ENCODE results near the gene ELAVL4.

The ELAVL4 gene

DNA sequence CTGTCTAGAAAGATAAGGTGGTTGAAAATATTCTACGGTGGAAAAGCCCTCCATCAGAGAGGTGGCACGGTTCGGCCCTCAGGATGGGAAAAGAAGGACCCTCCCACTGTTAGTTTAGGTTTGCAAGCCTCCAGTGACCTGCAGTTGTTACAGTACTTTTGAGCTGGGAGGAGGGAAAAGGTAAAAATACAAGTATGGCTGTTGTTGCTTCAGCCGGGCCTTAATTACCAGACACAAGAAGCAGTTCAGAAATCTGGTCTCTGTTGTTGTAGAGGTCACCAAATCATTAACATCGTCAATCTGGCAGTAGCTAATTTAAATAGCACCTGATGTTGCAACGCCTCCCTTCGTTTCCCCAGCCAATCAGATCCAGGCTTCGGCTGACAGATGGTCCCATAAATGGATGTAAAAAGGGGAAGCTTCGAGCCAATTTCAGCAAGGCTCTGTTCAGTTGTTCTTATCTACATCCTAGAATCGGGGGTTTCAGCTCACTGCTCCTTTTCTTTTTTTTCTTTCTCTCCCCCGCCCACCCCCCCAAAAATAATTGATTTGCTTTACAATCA, at the start of gene ELAVL4:
Gene ELAVL4 (plus strand): TSS at position 424 of the 563 bp plus-strand sequence. CDS start 270 bp downstream, outside the sequence.
- no peak for DNase-seq

DNA sequence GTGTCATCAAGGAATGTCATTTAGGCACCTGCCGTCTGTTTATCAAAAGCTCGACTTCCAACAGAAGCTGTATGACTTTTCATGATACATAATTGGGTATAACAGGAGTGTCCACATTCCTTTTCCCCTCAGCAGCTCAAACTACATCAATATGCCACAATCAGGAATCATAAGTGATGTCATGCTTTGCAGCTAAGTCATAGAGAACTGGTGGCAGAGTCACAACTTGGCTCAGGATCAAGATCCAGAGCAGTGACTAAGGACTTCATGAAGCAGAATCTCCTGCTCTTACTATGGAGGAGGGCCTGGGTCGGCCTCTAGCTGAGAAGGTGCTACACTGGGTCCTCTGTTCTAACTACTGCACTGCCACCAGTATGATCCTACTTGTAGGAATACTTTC, 48.4 kb upstream of the ELAVL4 start:
- no peak for DNase-seq

DNA sequence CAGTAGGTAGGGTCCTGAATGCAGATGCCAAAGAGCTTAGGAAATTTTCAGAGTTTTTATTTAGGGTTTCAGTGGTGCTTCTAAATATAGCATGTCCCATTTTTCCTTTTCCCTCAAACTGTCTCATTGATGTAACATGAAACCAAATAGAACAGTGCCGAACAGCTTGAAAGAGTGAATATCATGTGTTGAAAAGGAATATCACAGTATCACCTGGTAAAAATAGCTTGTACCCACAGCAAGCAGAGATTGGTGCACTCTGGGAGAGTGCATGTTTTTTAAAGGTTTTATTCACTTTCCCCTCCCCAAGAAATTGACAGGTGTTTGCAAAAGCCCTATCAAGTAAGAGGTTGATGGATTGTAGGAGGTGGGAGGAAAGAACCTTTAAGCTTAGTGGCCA, 41.9 kb upstream of the ELAVL4 start:
- no peak for DNase-seq

DNA sequence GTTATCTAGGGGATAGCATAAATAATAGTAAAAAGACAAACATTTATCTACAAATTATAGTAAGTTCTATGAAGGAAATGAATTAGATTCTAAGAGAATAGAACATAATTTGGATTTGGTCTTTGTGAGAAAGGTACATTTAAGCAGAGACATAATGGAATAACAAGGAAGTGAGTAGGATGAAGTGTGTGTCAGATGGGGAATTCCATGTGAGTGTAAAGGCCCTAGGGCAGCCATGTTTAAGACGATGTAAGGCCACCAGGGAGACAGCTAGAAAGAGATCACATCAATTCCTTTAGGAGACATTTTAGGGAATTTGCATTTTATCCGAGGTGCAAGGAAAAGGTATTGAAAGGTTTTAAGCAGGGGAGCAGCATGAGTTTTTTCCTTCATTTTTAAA, 33.8 kb upstream of the ELAVL4 start:
- no peak for DNase-seq

DNA sequence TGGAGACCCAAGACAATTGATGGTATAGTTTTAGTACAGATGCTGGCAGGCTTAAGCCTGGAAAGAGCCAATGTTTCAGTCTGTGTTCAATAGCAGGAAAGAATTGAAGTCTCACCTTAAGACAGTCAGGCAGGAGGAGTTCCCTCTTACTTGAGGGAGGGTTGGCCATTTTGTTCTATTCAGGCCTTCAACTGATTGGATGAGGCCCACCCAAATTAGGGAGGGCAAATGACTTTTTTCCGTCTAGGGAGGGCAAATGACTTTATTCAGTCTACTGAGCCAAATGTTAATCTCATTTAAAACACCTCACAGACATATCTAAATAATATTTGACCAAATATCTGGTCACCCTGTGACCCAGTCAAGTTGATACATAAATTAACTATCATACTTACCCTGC, 31.4 kb upstream of the ELAVL4 start:
- no peak for DNase-seq

DNA sequence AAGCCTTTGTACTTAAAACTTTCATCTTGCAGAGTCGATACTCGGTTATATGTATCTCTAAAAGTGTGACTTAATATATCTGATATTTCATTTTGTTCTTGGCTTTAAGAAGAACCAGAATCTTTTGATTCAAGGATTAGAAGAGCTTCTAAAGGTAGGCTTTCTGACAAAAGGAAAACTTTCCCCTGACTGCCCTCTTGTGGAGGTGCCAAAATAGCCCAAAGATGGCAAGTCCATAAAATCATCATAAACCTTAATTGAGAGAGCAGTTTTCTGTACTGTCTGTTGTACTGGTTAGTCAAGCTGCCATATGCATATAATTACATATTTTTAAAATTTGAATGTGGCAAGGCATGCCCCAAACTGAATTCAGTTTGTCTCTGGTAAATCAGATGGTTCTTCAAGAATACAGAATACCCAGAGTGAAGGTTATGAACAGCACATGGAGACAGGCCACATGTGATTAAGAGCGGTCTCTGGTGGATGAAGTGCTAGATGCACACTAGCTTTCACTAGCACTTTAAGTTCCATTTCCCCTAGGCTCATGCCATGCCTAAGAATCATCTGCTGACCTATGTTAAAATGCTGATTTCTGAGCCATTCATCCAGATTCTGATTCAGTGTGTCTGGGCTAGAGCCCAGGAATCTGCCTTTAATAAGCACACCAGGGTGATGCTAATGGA, 27.7 kb upstream of the ELAVL4 start:
- DNase-seq, result no peak

DNA sequence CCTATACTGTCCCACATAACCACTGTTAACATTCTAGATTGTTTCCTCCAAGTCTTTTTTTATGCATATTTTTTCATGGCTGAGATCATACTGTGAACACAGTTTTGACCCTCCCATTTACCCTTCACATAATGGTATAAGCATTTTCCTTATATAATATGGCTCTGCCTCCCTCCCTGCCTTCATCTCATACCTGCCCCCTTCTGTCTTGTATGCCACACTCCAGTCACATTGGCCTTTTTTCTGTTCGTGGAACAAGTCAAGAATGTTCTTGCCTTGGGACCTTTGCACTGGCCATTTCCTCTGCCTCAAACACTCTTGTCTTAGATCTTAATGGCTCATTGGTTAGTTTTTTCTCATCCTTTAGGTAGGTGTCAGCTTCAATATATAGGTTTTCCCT, 24.3 kb upstream of the ELAVL4 start:
- no peak for DNase-seq

DNA sequence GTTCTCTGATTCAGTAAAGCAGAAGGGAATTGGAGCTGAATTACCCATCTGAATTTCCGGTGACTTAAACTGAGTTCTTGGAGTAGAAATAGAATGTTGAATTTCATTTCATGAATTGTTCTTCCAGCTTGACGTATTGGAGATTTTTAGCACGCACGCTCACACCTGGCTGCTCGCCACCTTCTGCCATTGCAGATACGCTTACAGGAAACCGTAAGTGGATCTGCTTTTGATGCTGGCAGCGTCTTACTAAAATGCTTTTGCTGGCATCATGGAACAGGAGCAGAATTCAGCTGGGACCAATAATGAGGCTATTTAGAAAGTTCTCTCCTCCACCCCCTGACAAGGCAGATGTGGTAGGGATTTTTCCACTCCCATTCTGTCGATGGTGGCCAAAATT, 17.7 kb upstream of the ELAVL4 start:
- no peak for DNase-seq

DNA sequence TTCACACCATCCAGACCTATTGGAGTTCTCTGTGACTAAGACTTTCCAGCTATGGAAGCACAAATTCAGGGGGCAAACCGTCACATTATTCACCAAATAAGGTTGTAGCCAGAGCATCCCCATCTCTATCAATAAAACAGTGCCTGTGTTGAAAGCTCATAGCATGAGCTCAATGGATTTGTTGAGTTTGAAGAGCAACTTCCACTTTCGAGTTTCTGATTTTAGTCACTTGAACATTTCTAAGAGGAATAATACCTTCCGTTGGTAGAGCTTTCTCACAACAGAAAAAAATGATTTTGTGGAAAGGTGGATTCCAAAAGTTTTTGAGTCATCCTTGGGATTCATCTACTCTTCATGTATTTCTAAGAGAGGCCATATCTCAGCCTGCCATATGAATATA, 13.0 kb upstream of the ELAVL4 start:
- no peak for DNase-seq

DNA sequence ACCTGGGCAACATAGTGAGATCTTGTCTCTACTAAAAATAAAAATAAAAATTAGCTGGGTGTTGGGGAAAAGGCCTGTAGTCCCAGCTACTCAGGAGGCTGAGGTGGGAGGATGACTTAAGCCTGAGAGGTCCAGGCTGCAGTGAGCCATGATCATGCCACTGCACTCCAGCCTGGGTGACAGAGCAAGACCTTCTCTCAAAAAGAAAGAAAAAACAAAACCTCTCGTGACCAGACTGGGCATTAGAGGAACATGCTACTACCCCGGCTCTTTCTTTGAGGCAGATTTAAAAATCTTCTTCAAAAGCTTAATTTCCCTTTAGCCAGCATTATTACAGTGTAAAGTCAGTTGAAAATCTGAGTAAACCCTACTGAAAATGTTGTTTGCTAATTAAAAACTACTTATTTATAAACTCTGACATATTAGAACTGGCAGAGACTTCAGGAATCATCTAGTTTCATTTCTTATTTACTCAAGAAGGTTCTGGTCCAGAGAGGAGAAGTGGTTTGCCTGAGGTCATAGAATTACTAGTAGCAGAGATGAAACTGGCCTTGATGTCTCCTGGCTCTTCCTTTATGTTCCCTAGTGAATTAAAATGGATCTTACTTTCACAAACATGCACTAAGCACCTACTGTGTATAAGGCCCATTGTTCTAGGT, 11.6 kb upstream of the ELAVL4 start:
- DNase-seq, result no peak

DNA sequence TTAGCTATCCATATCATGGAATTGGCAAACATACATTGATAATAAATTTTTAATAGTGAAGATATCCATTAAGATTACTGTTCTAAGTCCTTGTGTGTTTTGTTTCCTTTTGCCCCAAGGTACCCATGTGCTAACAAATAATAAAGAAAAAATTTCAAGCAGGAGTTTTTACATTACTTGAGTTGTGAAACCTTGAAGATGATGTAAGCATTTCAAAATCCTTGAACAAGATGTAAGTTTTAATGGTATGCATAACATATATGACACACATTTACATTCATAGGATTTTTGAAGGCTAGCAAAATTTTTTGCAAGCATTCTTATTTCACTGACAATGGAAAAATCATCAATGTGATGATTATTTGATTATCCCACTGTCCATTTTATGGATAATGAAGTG, 10.9 kb upstream of the ELAVL4 start:
- DNase-seq, result no peak

DNA sequence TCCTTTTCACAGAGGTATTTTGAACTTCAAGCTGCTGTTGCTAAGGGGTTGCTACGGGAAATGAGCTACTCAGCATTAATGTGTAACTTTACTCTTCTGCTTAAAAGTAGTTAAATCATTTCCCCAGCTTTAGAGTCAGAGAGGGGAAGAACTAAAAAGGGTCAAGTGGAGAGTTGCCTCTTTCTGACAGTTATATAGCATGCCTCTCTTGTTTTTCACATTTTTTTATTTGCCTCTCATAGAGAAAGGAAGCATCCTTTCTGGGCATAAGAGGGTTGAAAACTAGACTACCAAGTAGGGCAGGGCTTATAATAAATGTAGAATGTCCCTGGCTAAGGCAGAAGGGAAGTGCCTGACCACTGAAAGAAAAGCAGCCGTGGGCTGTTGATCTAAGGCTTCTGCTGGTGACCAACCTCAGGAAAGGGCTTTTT, 10.1 kb upstream of the ELAVL4 start:
- no peak for DNase-seq

DNA sequence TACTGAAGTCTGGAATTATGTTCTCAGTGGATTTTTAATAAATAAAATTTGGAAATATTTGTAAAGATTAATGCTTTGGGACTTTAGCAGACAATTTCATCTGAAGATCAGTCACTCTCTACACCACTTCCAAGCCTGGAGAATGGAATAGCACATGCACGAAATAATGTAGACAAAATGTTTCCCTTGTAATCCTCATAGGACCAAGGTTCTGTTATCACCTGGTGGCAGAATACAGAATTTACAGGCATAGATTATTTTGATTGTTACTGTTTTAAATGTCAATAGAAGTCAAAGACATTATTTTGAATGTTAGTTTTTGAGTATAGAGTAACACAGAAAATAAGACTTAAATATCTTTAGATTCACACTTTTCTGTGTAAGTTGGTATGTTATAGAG, 9.1 kb upstream of the ELAVL4 start:
- no peak for DNase-seq

DNA sequence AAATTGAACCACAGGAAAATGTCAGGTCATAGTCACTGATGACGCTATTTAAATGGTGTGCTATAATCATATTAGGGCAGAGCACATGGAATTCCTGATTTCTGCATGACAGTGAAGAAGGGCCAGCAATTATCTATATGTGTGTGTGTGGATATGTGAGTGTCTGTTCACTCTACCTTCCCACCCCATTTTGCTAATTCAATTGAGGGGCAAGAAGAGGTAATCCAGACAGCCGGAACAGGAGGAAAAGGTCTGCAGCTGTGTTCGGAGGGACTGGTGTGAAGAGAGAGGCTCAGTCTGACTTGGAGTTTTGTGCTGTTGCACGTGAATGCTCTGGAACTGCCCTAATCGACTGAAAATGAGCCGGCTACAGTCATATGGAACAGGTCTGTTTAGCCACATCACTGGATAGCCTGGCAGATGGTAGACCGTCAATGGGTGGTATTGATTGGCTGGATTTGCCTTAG, 5.1 kb upstream of the ELAVL4 start:
- DNase-seq, result no peak

DNA sequence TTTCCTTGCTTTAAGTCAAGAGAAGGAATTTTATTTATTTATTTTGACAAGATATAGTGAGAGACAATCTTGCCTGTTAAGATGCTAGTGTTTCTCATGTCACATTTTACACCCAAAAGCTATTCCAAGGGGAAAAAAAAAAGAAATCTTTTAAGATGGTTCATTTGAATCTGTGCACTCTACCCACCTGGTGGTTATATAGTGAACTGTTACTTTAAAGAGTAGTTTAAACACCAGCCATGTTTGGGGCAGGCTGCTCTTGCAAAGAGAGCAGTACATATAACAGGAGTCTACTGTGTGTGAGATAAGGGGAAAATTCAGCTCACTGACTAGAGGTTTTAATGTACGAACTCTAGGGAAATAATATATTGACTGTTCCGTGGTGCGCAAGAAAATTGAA, 3.3 kb upstream of the ELAVL4 start:
- DNase-seq, result no peak

DNA sequence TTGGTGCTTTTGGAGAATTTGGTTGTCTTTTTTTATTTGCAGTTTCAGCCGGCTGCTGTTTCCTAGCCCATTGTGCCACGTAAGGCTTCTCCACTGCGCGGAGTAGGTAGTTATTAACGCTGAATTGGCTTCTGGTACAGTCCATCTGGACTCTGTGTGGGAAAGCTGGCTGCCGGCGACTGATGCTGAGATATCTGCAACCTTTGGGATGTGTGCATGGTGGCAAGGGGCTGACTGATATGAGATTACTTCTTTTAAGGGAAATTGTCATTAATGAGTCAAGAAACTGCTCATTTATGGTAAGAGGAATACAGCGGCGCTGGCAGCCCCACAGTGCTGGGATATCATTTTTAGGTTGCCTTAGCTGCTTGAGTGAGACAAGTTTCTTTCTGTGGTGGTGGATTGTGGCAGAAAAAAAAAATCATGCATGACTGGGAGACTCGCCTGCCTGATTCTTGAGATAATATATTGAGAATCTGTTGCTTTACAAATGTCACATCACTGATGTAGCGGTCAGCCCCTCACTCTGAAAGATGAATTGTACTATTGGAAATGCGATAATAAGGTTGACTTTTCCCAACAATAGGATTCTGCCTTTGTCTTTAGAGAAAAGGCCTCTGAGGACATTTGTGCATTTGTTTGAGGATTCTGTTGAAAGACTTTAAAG, 2.5 kb upstream of the ELAVL4 start:
- no peak for DNase-seq

DNA sequence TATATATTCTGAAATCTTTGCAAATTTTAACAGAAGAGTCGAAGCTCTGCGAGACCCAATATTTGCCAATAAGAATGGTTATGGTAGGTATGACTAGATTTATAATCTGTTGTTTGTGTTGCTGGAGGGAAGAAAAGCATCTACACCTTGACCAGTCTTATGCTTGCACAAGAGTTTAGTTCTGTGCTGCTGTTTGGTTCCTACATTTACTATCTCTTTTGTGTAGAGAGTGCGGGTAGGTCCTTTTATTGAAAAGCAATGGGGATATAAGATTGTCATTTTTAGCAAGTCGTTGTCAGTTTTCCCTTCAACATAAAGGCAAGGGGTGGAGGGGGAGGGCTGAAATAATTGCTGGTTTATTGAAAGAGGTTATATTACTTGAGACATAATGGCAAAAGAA, 396 bp downstream of the ELAVL4 start:
- DNase-seq, result no peak

DNA sequence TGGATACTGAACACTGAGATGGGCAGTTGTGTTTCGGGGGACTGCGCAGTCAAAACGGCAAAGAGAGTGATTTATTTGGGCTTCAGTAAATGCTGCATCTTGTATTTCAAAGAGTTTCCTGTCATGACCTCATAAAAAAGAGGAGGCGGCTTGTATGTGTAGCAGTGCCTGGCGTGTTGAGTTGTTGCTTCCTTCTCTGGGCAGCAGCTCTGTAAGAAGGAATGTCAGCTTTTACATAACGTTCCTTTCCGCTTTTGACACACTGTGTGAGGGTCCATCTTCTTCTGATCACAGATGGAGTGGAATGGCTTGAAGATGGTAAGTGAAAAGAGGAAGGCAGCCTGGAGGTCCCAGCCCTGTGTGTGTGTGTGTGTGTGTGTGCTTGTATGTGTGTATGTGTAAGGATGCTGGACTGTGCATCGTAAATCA, 941 bp downstream of the ELAVL4 start:
- no peak for DNase-seq

DNA sequence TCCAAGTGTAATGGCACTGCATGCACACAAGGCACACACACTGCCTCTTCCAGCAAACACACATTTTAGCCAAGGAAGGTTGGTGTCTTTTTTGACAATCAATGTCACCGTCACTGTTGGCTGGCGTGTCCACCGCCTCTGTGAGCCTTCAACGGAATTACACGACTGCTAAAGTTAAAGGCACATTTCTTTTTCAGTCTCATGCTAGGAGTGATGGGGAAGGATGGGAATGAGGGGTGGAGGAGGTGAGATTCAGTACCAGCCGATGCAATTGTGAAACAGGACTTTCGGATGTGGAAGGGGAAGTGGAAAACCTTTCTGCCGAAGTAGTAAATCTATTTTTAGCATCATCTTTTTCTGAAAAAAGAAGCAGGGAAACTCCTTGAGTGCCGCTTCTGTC, 1.4 kb downstream of the ELAVL4 start:
- no peak for DNase-seq

DNA sequence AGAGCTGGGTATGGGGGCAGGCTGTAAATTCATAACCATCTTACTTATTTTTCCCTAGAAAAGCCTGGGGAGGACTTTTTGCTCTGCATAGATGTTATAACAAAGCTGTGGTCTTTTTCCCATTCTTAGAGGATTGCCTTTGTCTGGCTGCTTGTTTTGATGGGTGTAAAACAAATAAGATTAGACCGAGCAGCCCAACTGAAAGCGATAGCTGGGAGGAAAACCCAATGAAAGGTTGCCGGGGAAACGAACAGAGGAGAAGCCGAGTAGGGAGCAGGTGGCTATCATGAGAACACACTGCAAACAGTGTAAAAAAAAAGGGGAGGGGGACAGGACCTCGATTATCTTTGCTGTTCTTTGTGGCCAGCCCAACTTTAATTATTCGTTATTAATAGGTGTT, 1.9 kb downstream of the ELAVL4 start:
- no peak for DNase-seq

DNA sequence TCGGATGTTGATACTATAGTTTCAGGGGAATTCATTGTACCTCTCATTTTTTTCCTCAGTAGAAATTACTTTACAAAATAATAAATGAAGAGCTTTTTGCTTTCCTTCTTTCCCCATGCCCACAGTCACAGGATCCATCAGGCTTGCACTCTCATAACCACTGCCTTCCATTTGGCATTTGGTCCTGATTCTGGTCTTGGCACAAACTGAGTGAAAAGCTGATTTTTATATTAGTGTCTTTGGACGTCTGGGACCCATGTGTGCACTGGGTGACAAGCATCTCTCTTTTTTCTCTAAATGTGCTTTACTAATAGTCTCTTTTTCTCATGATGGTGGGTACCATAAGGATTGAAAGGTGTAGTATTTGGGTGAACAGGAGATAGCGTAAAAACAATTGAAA, 2.8 kb downstream of the ELAVL4 start:
- no peak for DNase-seq

DNA sequence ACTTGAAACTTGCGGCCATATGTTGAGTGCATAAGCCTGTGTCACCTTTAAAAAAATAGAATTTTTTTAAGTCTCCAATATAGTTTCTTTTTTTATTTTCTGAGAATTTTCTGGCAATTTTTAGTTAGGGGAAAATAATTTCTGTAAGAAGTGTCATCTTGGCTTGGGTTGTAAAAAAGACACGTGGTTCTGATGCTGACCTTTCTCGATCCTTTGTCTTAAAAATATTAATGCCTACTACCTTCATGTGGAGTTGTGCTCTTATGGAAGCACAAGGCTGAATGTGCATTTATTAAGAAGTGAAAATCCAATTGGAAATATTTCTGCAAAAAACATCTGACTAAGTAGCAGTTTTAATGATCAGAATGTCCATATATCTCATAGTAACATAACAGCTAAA, 3.5 kb downstream of the ELAVL4 start:
- DNase-seq, result no peak

DNA sequence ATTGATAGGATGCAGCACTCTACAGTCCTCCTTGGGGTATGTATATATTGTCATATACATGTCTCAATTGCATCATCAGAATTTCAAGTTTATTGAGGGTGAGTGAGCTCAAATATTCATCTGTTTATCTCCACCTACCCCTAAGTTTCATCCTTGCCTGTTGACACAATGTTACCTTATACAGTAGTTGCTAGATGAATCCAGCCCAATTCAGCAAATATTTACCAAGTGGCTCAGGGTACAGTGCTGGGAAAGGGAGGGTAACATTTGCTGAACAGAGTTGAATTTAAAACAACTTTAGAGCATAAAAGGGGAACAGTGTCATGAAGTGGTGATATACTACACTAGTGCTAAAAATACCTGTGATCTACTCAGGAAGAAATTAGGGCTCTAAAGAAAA, 14.4 kb downstream of the ELAVL4 start:
- no peak for DNase-seq

All from activated CD8-positive, alpha-beta memory T cell treated with anti-CD3 and anti-CD28 coated beads, Interleukin-2, amount 50 U/mL, for 48 hours (primary cell).